HG03354 (cell line): ENCODE results near the gene TAL1.

Source experiments
- ATAC-seq: cut with Tn5 transposase; IDR thresholded peaks from one replicate; pipeline ENCODE4 v1.9.1; 2021; ENCODE audit warnings: mild to moderate bottlenecking; ENCODE audit not compliant: unreplicated experiment, poor library complexity, severe bottlenecking

The TAL1 gene

DNA sequence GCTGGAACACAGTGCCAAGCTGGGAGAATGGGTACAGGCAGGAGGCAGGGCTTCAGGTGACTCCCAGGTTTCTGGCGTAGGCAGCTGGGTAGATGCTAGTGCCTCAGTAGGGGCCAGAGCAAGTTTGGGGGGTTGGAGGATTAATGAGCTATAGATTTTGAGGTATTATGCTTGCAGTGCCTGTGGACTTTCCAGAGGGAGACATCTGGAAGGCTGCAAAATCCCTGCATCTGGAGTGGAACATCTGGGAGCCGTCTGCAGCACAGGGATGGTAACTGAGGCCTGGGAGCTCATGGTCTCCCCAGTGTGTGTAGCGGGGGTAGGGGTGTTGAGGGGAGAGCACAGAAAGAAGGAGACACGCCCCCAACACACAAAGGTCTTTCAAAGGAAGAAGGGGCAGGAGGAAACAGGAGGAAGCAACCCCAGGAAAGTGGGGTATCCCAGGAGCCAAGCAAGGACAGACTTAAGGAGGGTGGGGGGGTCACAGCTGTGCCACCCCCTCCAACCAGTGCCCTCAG lies 40.0 kb downstream of the TAL1 start:
- no peak for ATAC-seq

DNA sequence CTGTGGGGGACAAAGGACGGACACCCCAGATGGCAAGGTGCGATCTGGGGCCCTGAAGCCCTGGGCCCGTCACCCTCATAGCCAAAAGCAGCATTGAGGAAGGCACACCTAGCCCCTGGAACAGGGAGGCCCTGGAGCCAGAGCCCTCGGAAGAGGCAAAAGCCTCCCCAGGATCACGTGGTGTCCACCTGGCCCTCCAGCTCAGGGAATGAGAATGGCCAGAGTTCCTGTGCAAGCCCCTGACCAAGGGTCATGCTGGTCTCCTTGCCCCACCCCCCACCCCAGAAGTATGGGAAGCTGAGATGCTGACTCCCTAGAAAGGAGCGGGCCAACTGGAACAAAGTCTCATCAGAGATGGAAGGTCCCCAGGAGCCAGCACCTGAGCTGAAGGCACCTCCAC lies 41.2 kb downstream of the TAL1 start:
- no peak for ATAC-seq

DNA sequence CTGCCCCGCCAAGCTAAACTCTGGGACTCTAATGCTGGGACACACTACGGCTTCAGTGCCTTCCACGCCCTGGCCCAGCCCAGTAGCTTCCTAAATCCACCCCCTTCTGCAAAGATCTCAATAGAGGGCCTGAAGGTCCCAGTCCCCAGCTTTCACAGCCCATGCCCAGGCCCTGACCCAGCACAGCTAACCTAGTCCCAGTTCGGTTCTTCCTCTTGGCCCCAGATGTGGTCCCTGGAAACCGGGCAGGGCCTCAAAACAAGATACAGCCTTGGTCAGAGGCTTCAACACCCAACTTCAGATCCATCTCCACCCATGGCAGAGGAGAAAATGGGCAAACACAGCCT lies 41.5 kb downstream of the TAL1 start:
- ATAC-seq, result no peak

DNA sequence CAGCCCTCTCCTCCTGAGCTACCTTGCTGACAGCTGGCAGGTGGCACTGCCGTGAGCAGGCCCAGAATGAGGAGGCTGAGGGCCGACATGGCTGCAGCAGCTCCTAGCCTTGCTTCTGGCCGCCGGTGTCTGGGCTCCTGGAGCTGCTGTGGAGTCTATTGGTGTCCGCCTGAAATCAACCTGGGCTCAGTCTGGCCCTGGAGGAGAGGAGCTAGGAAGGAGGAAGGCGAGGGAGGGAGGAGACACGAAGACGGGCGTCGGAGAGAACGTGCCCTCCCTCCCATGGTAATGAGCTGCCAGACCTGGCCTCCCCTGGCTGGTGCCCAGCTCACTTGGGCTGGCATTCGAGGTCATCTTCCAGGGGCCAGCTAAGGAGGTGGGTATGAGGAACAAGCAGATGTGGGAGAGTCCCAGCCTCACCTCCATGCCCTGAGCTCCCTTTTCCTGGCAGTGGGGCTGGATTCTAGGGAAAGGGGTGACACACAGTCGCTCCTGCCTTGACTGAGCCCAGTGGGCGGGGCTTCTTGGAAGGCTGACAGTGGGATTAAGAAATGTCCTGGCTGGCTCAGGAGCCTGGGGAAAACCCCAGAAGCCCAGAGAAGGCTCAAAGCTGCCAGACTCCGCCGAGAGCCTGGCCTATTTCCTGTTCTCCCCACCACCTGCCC lies 42.0 kb downstream of the TAL1 start, which contains the start of gene PDZK1IP1:
TSS of gene PDZK1IP1 (minus strand) at position 193 of the 665 bp plus-strand sequence. CDS start at position 89, 104 bp downstream.
- ATAC-seq, result no peak

DNA sequence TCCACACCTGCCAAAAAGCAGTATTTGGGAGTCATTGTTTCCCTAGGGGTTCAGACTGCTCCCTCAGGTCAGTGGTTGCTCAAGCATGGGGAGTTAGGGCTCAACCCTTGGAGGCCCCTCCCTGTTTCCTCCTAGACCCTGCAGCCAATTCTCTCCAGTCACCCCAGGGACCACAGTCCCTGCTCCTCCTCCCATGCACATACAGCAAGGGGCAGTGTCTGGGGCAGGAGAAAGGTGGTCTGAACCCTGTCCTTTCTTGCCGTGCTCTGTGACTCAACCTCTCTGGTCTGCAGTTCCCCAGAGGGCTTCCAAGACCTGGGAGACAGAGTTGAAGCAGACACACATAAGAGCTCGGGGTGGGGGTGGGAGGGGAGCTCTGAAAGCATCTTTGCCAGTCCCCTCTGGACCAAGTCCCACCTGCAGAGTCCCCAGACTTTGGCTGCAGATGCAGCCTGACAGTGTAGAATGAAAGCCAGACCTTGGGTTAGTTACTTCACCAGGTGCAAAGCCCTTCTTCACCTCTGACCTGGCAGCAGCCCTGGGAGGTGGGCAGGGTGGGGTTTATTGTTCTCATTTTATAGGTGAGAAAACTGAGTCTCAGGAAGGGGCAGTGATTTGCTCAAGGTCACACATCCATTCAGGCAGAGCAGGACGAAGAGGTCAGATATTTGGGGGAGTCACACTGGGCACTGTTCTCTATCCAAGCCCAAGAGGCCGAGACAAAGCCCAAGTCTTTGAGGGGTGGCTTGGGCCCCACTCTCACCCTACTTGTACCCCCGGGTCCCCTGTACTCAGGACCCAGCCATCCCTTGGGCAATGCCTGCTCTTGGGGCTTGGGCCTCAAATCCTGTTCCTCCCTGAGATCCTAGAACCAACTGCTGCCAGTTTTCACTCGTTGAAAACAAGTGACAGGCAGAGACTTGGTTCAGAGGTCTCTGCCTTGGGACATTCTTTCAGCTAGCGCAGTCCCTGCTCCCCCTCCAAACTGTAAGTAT lies 42.9 kb downstream of the TAL1 start:
- no peak for ATAC-seq

DNA sequence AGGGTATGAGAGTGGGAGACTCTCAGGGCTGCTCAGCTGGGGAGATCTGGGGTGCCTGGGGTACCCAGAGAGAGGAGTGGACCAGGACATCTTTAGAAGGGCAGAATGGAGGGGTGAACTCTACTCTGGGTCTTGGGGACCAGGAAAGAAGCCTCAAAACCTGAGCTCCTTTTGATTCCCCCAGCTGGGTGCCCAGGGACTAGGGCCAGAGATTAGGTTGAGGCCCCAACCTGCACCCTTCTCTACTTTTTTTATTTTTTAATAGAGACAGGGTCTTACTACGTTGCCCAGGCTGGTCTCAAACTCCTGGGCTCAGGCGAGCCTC lies 44.1 kb downstream of the TAL1 start:
- ATAC-seq, result no peak

DNA sequence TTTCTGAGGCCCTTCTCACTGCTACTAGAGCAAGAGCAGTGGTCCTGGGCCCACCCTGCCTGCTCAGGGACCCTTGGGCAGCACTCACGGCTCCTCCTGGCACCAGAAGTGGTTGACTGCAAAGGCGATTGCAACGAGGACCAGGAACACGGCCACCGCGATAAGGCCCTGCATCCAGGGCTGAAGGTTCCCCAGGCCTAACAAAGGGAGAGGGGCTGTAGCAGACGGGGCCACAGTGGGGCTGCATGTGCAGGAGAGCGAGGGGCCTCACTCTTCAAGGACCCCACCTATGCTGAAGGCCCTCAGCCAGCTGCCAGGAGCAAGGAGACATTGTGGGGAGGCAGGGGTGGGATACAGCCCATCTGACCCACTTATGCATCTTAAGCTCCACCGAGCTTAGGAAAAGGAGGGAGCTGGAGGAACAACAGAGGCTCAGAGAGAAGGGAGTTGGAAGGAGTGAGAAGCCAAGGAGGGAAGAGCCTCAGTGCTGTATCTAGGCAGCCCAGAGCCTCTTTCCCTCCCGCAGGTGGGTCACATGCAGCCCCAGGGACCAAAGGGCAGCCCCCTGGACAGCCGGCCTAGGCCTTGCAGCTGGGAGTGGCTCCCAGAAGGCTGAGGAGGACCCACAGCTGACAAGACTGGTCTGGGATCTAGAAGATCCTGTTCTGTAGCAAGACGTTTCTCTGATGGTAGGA lies 44.6 kb downstream of the TAL1 start:
- no peak for ATAC-seq

DNA sequence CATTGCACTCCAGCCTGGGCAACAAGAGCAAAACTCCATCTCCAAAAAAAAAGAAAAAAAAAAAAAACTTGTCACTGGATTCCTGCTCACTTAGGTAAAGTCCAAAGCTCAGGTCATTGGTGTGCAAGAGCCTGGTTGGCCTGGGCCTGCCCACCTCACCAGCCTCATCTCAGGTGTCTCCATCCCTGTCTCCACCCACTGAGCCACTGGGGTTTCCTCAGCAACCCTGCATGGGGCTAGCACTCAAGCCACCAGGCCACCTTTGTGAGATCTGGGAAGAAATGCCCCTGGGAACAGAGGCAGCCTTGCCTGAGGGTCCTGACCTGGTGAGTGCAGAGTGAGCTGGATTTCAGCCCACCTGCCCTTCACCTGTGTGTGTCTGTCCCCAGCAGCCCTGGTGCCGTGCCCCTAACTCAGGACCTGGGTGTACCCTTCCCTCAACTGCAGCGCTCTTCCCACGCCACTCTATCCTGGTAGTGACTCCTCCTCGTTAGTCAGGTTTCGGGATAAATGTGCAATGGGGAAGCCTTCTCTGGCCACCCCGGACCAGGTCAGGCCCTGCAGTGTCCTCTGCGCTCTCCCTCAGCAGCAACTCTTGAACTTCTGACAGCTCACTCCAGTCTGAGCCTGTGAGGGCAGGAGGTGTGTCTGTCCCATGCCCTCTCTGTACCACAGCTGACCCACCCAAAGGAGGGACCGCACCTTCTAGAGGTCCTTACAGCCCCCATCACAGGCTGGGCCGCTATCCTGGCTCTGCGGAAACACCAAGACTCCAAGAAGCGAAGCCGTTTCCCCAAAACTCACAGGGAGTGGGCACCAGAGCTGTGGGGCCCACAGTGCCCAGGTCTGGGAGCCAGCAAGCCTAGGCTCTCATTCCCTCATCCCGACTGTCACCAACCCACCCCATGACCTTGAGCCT lies 45.5 kb downstream of the TAL1 start:
- ATAC-seq, result no peak

DNA sequence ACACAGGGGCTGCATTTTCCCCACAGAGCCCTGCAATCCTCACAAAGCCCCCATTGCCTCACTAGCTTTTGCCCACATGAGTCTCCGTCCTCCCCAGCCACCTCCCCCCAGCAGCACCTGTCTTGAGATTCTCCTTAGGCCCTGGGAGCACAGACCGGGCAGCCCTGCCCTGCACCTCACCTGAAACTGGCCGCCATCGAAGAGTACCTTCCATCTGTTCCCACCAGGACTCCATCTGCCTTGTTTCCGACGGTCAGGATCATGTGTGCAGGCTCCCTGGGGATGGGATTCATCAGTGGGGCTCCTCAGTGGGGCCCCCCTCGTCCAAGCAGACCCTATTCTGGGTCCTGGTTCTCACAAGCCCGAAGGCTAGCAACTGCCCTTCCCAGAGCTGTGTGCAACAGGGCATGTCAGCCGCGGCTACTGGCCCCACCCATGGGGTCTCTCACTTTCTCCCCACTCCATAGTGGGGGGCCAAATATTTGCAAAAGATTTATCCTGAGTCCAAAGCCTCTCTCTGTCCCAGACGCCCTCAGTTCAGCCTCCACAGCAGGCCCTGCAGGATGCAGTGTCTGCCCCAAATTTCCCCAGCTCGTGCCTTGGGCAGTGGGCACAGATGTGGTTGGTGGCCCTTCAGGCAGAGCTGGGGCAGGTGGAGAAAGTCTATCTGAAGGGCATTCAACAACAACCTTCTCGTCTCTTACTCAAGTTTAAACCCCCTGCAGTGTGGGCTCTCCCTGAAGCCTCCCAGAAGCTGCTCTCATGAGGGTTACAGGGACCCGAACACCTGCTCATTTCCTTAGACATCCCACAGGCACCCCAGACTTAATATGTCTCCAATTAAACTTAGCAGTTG lies 47.0 kb downstream of the TAL1 start:
- ATAC-seq, result no peak

DNA sequence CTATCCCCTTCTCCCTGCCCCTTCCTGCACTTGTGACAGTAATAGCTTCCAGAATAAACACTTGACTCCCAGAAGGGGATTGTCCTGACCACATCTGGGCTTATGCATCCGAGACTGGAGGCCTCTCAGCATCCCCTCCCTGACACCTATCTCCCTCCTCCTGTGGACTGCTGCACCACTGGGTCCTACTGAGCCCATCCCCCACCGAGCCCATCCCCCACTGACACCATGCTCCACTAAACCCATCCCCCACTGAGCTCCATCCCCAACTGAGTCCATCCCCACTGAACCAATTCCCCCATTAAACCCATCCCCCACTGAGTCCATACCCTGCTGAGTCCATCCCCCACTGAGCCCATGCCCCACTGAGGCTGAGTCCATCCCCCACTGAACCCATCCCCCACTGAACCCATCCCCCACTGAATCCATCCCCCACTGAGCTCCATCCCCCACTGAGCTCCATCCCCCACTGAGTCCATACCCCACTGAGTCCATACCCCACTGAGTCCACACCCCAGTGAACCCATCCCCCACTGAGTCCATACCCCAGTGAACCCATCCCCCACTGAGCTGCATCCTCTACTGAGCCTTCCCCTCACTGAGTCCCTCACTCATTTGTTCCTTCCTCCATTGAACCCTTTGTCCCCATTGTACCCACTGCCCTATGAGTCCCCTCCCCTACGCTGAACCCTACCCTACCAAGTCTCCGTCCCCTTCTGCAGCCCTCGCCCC lies 47.8 kb downstream of the TAL1 start:
- ATAC-seq, result no peak

DNA sequence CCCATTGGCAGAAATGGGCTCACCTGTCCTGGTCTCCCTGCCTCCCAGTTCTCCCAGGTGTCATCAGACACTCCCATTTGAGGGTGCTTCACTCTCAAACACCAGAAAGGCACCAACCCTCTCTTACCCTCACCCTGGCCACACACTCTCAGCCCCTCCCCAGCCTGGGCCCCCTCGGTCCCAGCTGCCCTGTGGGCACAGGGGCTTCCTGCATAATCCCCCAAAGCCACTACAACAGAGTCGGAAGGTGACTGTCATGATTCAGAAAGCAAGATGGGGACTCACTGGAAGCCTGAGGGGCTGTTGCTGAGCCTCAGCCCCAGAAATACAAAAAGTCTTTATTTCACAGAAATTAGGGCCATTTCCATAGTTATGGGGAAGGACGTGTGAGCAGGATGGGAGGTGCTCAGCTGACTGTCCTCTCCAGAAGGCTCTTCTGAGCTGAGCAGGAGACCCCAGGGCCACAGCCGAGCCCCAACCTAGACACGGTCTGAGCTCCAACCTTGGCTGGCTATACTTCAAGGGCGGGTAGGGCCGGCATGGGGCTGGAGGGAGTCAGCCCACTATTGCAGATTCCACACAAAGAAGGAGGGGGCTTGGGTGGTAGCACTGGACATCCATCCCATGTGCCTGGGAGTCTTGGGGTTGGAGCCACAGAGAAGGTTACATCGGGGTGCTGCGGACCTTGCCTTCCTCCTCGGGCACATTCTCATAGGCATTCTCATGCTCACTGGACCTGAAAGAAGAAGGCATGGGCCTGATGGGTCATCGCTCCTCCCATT lies 48.5 kb downstream of the TAL1 start:
- ATAC-seq, result no peak

DNA sequence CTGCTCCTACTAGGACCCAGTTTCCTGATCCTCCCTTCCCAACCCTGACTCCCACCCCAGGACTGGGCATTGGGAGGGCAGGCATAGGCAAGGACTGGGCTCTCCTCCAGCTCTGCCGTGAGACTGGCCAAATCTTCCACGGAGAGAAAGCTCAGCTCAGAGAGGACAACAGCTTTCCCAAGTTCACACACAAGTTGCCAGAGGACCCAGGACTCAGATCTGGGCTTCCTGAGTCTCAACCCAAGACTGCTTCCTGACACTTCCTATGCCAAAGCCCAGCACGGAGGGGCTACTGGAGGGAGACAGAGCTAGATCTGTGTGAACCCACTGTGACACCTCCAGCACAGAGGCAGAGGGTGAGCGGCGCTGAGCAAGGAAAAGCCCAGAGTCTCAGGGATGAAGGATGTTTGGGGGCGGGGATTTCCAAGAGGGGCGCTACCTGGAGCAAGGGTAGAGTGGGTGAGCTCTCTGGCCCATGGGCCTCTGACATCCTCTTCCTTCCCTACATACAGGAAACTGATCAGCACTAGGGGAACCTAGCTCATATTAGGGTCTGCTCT lies 49.3 kb downstream of the TAL1 start:
- no peak for ATAC-seq

DNA sequence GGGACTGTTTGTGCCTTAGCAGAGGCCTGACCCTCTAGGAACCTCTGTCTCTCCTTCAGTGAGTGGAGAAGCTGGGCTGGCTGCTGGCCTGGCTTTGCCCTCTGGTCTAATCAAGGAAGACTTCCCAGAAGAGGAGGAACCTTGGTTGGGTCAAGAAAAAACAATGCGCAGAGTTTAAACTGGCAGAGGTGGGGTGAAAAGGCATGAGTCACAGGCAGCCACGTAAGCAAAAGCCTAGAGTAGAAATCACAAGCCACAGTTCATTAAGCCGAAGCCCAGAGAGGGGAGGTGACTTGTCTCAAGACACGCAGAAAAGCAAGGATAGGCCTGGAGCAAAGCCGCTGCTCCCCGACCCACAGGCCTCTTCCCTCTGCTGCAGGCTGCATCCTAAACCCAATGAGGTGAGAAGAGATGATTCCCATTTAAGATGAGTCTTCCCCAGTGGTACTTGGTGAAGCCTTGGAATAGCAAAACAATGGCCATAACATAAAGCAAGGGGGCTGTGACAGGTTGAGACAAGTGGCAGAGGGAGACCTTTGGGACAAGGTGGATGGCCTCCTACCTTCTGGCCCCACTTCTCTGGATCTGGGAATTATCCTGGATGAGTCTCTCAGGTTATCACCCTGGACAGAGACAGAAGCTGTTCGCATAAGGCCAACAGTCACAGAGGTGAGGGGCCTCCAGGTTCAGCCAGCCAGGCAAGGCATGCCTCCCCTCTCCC lies 49.9 kb downstream of the TAL1 start:
- no peak for ATAC-seq

DNA sequence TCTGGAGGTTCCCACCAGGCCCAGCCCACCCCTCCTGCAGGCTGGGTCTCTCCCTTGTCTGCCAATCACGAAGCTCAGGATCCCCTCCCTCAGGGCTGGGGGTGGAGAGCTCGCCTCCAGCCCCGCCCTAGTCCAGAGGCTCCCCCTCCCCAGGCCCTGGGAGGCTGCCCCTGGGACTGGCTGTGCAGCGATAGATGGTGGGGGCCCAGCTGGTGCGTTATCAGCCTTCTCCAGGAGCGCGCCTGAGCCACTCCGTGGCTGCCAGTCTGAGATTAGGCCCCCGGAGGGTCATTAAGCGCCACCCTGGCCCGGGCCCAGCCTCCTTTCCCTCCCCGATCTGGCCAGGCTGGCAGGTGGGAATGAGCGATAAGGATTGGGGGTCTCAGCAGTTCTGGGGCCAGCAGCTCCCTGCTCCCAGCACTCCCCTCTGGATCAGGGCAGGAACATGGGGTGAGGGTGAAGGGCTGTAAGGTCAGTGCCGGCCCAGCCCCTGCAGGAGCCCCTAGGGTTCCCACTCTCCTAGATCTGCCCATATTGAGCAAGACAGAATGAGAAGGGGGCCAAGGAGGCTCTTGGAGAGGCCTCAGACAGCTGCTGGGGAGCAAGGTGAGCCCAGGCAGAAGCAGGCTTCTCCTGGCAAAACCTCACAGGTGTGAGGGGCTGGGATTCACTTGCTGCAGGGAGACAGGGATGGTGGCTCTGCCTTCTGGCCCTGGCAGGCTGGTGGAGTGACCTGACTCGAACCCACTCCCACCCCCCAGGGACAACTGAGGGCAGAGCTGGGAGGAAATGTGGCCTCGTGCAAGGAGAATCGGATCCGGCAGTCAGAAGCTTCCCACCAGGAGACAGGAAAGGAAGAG lies 50.7 kb downstream of the TAL1 start:
- ATAC-seq, result no peak

DNA sequence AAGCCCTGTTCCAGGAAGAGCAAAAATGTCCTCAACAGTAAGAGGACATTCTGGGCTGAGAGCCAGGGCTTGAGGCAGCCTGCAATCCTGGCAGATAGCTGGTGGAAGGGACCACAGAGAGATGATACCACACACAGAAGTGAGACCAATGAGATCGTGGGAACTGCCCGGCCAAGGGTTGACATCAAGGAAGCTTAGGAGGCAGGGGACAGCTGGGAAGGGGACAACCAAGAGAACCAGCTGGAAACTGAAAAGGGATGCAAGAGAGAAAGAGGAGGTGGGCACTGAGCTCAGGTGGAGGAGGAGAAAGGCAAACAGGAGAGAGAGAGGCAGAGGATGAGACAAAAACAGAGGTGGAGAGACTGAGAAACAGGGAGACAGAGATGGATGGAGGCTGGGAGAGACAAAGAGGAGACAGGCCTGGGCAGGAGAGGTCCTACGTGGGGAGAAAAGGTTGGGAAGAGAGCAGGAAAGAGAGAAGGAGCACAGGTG lies 51.4 kb downstream of the TAL1 start:
- no peak for ATAC-seq
